Measurements from ENCODE around the gene SGMS2.

The SGMS2 gene

DNA sequence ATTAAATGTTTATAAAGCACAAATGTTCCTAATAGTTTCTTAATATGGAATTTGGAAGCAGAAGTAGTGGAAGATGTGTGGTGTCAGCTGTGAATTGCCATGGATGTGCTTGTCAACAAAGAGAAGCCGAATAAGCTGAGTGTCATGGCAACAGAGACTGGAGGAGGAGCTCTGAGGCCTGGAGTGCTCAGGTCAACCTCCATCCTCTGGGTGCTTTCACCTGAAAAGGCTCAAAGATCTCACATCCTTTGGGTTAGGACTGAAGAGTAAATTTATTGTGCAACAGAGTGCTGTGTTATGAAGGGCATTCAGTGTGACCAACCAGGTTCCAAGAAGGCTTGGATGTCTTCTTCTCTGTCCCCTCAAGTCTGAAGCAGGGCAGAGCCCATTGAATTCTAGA is 18.7 kb downstream of the SGMS2 start:
- no peaks in the 10 kb centered on the region for H3K27me3 ChIP-seq
- TF ChIP-seq, protein P1, sequence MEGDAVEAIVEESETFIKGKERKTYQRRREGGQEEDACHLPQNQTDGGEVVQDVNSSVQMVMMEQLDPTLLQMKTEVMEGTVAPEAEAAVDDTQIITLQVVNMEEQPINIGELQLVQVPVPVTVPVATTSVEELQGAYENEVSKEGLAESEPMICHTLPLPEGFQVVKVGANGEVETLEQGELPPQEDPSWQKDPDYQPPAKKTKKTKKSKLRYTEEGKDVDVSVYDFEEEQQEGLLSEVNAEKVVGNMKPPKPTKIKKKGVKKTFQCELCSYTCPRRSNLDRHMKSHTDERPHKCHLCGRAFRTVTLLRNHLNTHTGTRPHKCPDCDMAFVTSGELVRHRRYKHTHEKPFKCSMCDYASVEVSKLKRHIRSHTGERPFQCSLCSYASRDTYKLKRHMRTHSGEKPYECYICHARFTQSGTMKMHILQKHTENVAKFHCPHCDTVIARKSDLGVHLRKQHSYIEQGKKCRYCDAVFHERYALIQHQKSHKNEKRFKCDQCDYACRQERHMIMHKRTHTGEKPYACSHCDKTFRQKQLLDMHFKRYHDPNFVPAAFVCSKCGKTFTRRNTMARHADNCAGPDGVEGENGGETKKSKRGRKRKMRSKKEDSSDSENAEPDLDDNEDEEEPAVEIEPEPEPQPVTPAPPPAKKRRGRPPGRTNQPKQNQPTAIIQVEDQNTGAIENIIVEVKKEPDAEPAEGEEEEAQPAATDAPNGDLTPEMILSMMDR (IDR thresholded peaks at IDR 0.05; ENCODE audit: low read depth, low read length): no peak
- H3K4me1 ChIP-seq: no peaks in the 10 kb centered on the region
- no peaks in the 10 kb centered on the region for H3K36me3 ChIP-seq
- H3K9me3 ChIP-seq: no peaks in the 10 kb centered on the region
- H3K4me3 ChIP-seq (ENCODE audit: low read depth, low read length): no peak overlapping the region
- no peak for DNase-seq

DNA sequence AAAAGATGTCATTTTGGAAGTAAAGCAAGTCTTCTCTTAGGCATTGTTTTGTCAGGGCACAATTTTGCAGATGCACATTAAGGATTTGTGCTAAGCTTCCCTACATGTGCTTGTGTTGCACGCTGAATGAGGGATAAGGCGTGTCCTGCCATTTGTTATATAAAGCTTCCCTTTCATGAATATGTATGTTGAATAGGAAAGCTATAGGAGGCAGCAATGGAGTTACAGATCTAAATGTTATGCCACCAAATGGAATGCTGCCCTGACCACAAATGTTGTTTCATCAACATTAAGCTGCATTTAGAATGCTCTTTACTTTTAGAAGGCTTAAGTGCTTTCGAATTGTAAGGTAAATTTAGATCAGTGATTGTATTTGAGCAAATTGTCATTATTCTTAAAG is 20.9 kb downstream of the SGMS2 start:
- H3K4me3 ChIP-seq (ENCODE audit: low read depth, low read length): no peak overlapping the region
- no peak for DNase-seq
- H3K27me3 ChIP-seq: no peaks in the 10 kb centered on the region
- H3K9me3 ChIP-seq: no peaks in the 10 kb centered on the region
- no peaks in the 10 kb centered on the region for H3K4me1 ChIP-seq
- H3K36me3 ChIP-seq: no peaks in the 10 kb centered on the region
- TF ChIP-seq, protein P1 (IDR thresholded peaks at IDR 0.05; ENCODE audit: low read depth, low read length): no peak

DNA sequence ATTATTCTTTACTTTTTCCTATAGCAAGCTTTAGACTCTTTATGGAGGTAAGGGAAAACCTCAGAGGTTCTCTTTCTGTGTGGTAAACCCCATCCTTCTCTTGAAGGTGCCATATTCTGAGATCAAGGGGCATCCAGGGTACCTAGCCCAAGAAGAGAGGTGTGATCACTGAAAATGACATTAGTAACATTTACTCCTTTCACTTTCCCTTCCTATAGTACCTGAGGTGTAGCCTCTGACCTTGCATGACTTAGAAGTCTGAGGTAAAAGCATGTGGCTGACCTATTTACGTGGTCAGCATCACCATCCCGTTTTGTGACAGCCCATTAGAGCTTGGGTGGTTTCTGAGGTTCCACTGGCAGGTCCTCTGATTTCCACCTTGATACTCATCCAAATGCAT is 25.7 kb downstream of the SGMS2 start:
- TF ChIP-seq, protein P1 (IDR thresholded peaks at IDR 0.05; ENCODE audit: low read depth, low read length): no peak
- no peaks in the 10 kb centered on the region for H3K4me1 ChIP-seq
- H3K36me3 ChIP-seq: no peaks in the 10 kb centered on the region
- 0 out of 2 replicates have a peak, but pooled peaks cover 3% of the 10 kb centered on the region for H3K27me3 ChIP-seq
- no peak overlapping the region for H3K4me3 ChIP-seq (ENCODE audit: low read depth, low read length)
- no peak for DNase-seq
- H3K9me3 ChIP-seq: no peaks in the 10 kb centered on the region

DNA sequence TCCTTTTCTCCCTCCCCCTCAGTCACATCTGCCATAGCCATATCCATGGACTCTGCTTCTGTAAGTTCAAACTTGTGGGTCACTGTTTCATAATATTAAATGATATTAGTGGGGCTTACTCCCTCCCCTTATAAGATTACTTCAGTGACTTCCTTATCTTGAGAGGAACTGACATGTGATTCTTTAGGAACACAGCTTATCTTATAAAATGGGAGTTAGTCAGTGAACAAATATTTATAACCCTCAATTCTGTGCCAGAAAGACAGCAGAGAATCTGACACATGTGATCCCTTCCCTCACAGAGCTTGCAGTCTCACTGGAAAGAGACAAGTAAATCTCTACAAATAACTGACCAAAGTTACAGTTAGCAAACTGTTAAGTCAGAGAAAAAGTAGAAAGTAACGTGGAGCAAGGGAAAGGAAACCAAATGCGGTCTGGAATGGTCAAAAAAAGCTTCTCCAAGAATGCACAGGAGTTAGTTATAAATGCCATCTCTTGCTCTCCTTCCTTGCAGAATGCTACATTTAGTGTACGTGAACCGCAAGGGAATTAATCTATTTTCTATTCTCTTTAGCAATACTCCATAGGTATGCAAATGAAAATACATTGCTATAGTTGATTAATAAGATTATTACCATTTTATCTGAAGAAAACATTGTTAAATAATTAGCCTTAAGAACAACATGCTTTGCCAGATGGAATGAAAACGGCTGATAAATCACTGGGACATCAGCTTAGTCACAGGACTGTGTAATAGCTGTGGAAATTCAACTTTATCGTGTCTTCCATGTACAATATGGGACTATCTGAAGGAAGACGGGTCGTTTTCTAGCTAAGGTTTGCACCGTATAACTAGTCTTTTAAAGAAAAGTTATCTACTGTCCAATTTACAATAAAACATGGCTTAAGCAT is 29.0 kb downstream of the SGMS2 start:
- Histone ChIP-seq H3K4me1 (no peaks in the 10 kb centered on the region), H3K9me3 (no peaks in the 10 kb centered on the region), H3K4me3 (ENCODE audit: low read depth, low read length) (no peak overlapping the region), H3K27me3 (peaks cover 13% of the 10 kb centered on the region), H3K36me3 (no peaks in the 10 kb centered on the region)
- TF ChIP-seq, protein P1 (IDR thresholded peaks at IDR 0.05; ENCODE audit: low read depth, low read length): no peak
- no peak for DNase-seq

DNA sequence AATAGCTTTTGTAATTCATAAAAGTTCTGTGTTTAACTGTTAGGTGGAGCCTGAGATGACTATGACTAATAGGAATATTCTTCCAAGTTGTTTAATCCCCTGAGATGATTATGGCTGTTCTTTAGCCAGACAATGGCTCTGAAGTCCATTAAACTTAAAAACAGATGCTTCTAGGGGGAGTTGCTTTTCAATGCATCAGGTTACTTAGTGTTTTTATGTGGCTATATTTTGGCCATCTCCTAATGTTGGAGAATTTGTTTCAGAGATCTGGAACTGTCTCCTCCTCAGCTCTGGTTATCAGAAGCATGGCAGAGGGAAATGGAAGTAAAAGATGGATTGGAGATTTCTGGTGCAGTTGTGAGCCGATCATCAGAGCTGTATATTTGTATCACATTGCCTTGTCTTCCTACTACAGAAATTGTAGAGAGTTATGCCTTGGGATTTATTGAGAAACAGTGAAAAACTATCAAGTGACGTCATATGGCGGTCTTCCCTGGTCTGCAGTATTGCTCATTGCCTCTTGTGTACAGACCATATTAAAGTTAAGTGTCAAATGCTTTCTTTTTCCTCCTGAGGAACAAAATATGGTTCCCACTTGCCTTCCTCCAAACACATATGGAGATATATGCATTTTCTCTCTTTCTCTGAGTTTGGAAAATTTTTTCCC is 29.8 kb downstream of the SGMS2 start:
- no peak overlapping the region for H3K4me3 ChIP-seq (ENCODE audit: low read depth, low read length)
- no peaks in the 10 kb centered on the region for H3K4me1 ChIP-seq
- H3K36me3 ChIP-seq: no peaks in the 10 kb centered on the region
- TF ChIP-seq, protein P1 (IDR thresholded peaks at IDR 0.05; ENCODE audit: low read depth, low read length): no peak
- H3K27me3 ChIP-seq: peaks cover 13% of the 10 kb centered on the region
- H3K9me3 ChIP-seq: no peaks in the 10 kb centered on the region
- no peak for DNase-seq

DNA sequence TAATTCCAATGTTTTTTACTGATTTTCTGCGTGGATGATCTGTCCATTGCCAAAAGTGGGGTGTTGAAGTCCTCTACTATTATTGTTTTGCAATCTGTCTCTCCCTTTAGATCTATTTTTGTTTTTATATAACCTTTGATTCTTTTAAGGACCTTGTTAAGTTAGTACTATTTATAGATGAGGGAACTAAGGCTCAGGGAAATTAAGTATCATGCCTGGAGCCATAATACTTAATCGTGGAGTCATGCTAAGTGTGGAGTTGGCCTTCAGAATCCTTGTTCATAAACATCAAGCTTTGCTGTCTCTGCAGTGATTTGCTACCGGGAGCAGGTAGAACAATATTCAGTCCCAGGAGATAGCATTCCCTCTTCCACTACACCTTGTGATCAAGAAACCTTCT is 31.0 kb downstream of the SGMS2 start:
- peaks cover 15% of the 10 kb centered on the region for H3K27me3 ChIP-seq
- H3K36me3 ChIP-seq: no peaks in the 10 kb centered on the region
- H3K9me3 ChIP-seq: no peaks in the 10 kb centered on the region
- TF ChIP-seq, protein P1 (IDR thresholded peaks at IDR 0.05; ENCODE audit: low read depth, low read length): no peak
- H3K4me3 ChIP-seq (ENCODE audit: low read depth, low read length): no peak overlapping the region
- no peaks in the 10 kb centered on the region for H3K4me1 ChIP-seq
- no peak for DNase-seq
